Measurements from ENCODE around the gene OCSTAMP. TPM values are rescaled to one million over a fixed set of nuclear protein-coding genes. Genes with fewer than 3 reads are reported as not detected.

Gene OCSTAMP
- total and polyA plus RNA-seq, 2 experiments from 2014 or later = not detected

GRCh38 chr20:46573234-46573633 is 22.8 kb upstream of the OCSTAMP start:
- H3K79me2 ChIP-seq = no peaks in the 10 kb centered on the region
- WGBS (ENCODE audit: low lambda C conversion rate, missing lambda C conversion rate) = 83% methylated on average over 6 of the region's 6 CpGs
- H3K9me3 ChIP-seq (ENCODE audit: low read depth) = no peaks in the 10 kb centered on the region
- DNase-seq (ENCODE audit: low spot score) = no peak
- no peak overlapping the region for H3K4me3 ChIP-seq
- H3K4me1 ChIP-seq (ENCODE audit: insufficient read depth) = peaks cover 7% of the 10 kb centered on the region
- TF ChIP-seq CTCF (IDR thresholded peaks at IDR 0.05; ENCODE audit: poor library complexity) (no peak), EZH2phosphoT487 (IDR thresholded peaks at IDR 0.05; ENCODE audit: low read depth, severe bottlenecking, unreplicated experiment) (no peak), EZH2 (IDR thresholded peaks at IDR 0.05; ENCODE audit: borderline replicate concordance) (no peak)
- H3K36me3 ChIP-seq (replicated peaks; ENCODE audit: insufficient read depth, low read depth) = no peaks in the 10 kb centered on the region
- H4K20me1 ChIP-seq (ENCODE audit: insufficient read depth, poor library complexity, severe bottlenecking) = no peaks in the 10 kb centered on the region
- H3K27ac ChIP-seq = no peak overlapping the region
- H2AFZ ChIP-seq = no peak overlapping the region
- no peak overlapping the region for H3K4me2 ChIP-seq
- H3K27me3 ChIP-seq = no peaks in the 10 kb centered on the region
- no peaks in the 10 kb centered on the region for H3K9me2 ChIP-seq (replicated peaks; ENCODE audit: insufficient read depth)

- no peak for TF ChIP-seq EZH2 (IDR thresholded peaks at IDR 0.05; ENCODE audit: borderline replicate concordance)
- no peak for TF ChIP-seq CTCF (IDR thresholded peaks at IDR 0.05; ENCODE audit: poor library complexity)
- TF ChIP-seq EZH2phosphoT487 (IDR thresholded peaks at IDR 0.05; ENCODE audit: low read depth, severe bottlenecking, unreplicated experiment) = no peak
- Histone ChIP-seq H3K9me2 (replicated peaks; ENCODE audit: insufficient read depth) (no peaks in the 10 kb centered on the region), H3K4me3 (no peak overlapping the region), H3K9me3 (ENCODE audit: low read depth) (no peaks in the 10 kb centered on the region), H3K36me3 (replicated peaks; ENCODE audit: insufficient read depth, low read depth) (no peaks in the 10 kb centered on the region), H3K79me2 (no peaks in the 10 kb centered on the region), H4K20me1 (ENCODE audit: insufficient read depth, poor library complexity, severe bottlenecking) (no peaks in the 10 kb centered on the region), H3K4me2 (no peak overlapping the region), H3K27me3 (no peaks in the 10 kb centered on the region), H3K27ac (no peak overlapping the region), H3K4me1 (ENCODE audit: insufficient read depth) (peaks cover 7% of the 10 kb centered on the region), H2AFZ (no peak overlapping the region)
- 94% methylated on average over 3 of the region's 3 CpGs for WGBS (ENCODE audit: low lambda C conversion rate, missing lambda C conversion rate)
- DNase-seq (ENCODE audit: low spot score) = no peak
Observed at GRCh38 chr20:46572790-46573189, 22.3 kb upstream of the OCSTAMP start.

GRCh38 chr20:46572153-46572552 is 21.7 kb upstream of the OCSTAMP start:
- Histone ChIP-seq H3K9me3 (ENCODE audit: low read depth) (no peaks in the 10 kb centered on the region), H3K4me3 (no peak overlapping the region), H3K79me2 (no peaks in the 10 kb centered on the region), H3K36me3 (replicated peaks; ENCODE audit: insufficient read depth, low read depth) (no peaks in the 10 kb centered on the region), H3K9me2 (replicated peaks; ENCODE audit: insufficient read depth) (no peaks in the 10 kb centered on the region), H3K4me2 (no peak overlapping the region), H3K27me3 (no peaks in the 10 kb centered on the region), H3K4me1 (ENCODE audit: insufficient read depth) (peaks cover 7% of the 10 kb centered on the region), H3K27ac (no peak overlapping the region), H2AFZ (no peak overlapping the region), H4K20me1 (ENCODE audit: insufficient read depth, poor library complexity, severe bottlenecking) (no peaks in the 10 kb centered on the region)
- WGBS (ENCODE audit: low lambda C conversion rate, missing lambda C conversion rate) = 75% methylated on average over 8 of the region's 8 CpGs
- no peak for DNase-seq (ENCODE audit: low spot score)
- TF ChIP-seq EZH2 (IDR thresholded peaks at IDR 0.05; ENCODE audit: borderline replicate concordance) = no peak
- TF ChIP-seq EZH2phosphoT487 (IDR thresholded peaks at IDR 0.05; ENCODE audit: low read depth, severe bottlenecking, unreplicated experiment) = no peak
- TF ChIP-seq CTCF (IDR thresholded peaks at IDR 0.05; ENCODE audit: poor library complexity) = no peak

- H3K79me2 ChIP-seq = no peaks in the 10 kb centered on the region
- H3K36me3 ChIP-seq (replicated peaks; ENCODE audit: insufficient read depth, low read depth) = no peaks in the 10 kb centered on the region
- no peak for DNase-seq (ENCODE audit: low spot score)
- no peak overlapping the region for H3K27ac ChIP-seq
- H3K27me3 ChIP-seq = no peaks in the 10 kb centered on the region
- H3K9me2 ChIP-seq (replicated peaks; ENCODE audit: insufficient read depth) = no peaks in the 10 kb centered on the region
- H3K4me3 ChIP-seq = no peak overlapping the region
- WGBS (ENCODE audit: low lambda C conversion rate, missing lambda C conversion rate) = 100% methylated on average over 2 of the region's 2 CpGs
- H3K4me2 ChIP-seq = no peak overlapping the region
- TF ChIP-seq EZH2phosphoT487 (IDR thresholded peaks at IDR 0.05; ENCODE audit: low read depth, severe bottlenecking, unreplicated experiment) = no peak
- no peak for TF ChIP-seq CTCF (IDR thresholded peaks at IDR 0.05; ENCODE audit: poor library complexity)
- TF ChIP-seq EZH2 (IDR thresholded peaks at IDR 0.05; ENCODE audit: borderline replicate concordance) = no peak
- H2AFZ ChIP-seq = no peak overlapping the region
- H3K9me3 ChIP-seq (ENCODE audit: low read depth) = no peaks in the 10 kb centered on the region
- H3K4me1 ChIP-seq (ENCODE audit: insufficient read depth) = peaks cover 7% of the 10 kb centered on the region
- H4K20me1 ChIP-seq (ENCODE audit: insufficient read depth, poor library complexity, severe bottlenecking) = no peaks in the 10 kb centered on the region
Observed at GRCh38 chr20:46571418-46571817, 21.0 kb upstream of the OCSTAMP start.

Measured in hepatocyte (in vitro differentiated cells).